Fibroblast of lung (primary cell): Measurements from ENCODE around the gene ESR2. TPM values are rescaled to one million over a fixed set of nuclear protein-coding genes. Genes with fewer than 3 reads are reported as not detected.

ENCODE experiments used
- DNase-seq, 2 donors: peaks; one replicate each; pipeline versions ENCODE4 v3.0.0 to v3.0.0-alpha.2; 2010; ENCODE audit warnings: low read depth in 2 of 2
- H2AFZ ChIP-seq: 2 replicates; pipeline ENCODE4 v1.5.1; 2012; ENCODE audit warnings: low read length, control low read depth, inconsistent platforms
- H3K27ac ChIP-seq: 2 replicates; pipeline ENCODE4 v1.5.1; 2011; ENCODE audit warnings: low read length, control low read depth; ENCODE audit not compliant: insufficient read depth
- H3K27me3 ChIP-seq: 2 replicates; pipeline ENCODE4 v1.5.1; 2011; ENCODE audit warnings: mild to moderate bottlenecking, low read length; ENCODE audit not compliant: control insufficient read depth, insufficient read depth
- H3K36me3 ChIP-seq: 2 replicates; pipeline ENCODE4 v1.5.1; 2011; ENCODE audit warnings: low read length; ENCODE audit not compliant: control insufficient read depth, insufficient read depth
- H3K4me1 ChIP-seq: 2 replicates; pipeline ENCODE4 v1.5.1; 2011; ENCODE audit warnings: low read length; ENCODE audit not compliant: control insufficient read depth, insufficient read depth; ENCODE audit errors: extremely low read depth
- H3K4me2 ChIP-seq: 2 replicates; pipeline ENCODE4 v1.5.1; 2011; ENCODE audit warnings: low read length, control low read depth; ENCODE audit not compliant: insufficient read depth; ENCODE audit errors: extremely low read depth
- H3K4me3 ChIP-seq, 4 experiments: fragments of 200-600 bp in 1 of 4; sonication (generic) in 1 of 4; replicated peaks in 1 of 4; 2 replicates each; pipeline ENCODE4 v1.5.1; 2011 to 2016; ENCODE audit warnings: low read length in 4 of 4, low read depth in 3 of 4, mild to moderate bottlenecking in 3 of 4, control low read depth in 2 of 4, inconsistent platforms in 1 of 4, mixed read lengths in 1 of 4; ENCODE audit not compliant: insufficient read depth in 1 of 4; ENCODE audit errors: control extremely low read depth in 1 of 4
- H3K79me2 ChIP-seq: 2 replicates; pipeline ENCODE4 v1.5.1; 2012; ENCODE audit warnings: mild to moderate bottlenecking, low read length, inconsistent platforms; ENCODE audit not compliant: control insufficient read depth, insufficient read depth
- H3K9ac ChIP-seq: 2 replicates; pipeline ENCODE4 v1.5.1; 2011; ENCODE audit warnings: mild to moderate bottlenecking, low read length, control low read depth; ENCODE audit not compliant: insufficient read depth
- H3K9me3 ChIP-seq: 2 replicates; pipeline ENCODE4 v1.5.1; 2012; ENCODE audit warnings: low read depth, low read length; ENCODE audit not compliant: control insufficient read depth, insufficient read depth
- H4K20me1 ChIP-seq: 2 replicates; pipeline ENCODE4 v1.5.1; 2011; ENCODE audit warnings: low read length; ENCODE audit not compliant: control insufficient read depth, insufficient read depth; ENCODE audit errors: extremely low read depth
- CTCF ChIP-seq, 2 donors: IDR thresholded peaks in 1 of 2; conservative IDR thresholded peaks in 1 of 2; 1 replicate in 1 of 2; 2 replicates in 1 of 2; pipeline ENCODE4 v1.5.1; 2011 to 2012; ENCODE audit warnings: low read length in 2 of 2, control low read depth in 1 of 2, inconsistent platforms in 1 of 2, low read depth in 1 of 2, mild to moderate bottlenecking in 1 of 2
- EZH2 ChIP-seq: IDR thresholded peaks from 2 replicates; pipeline ENCODE4 v1.5.1; 2012; ENCODE audit warnings: low read length, control low read depth, mild to moderate bottlenecking; ENCODE audit errors: missing control alignments
- polyA minus RNA-seq: library from RNA; depleted of rRNA, polyadenylated mRNA; stranded (reverse); fragments of >200 nt; gene quantifications from 2 replicates; pipeline ENCODE4 v1.2.3, GENCODE V29; 2011; ENCODE audit warnings: low replicate concordance
- polyA plus RNA-seq, 2 donors: library from polyadenylated mRNA; depleted of rRNA in 1 of 2; stranded (reverse) in 1 of 2; unstranded in 1 of 2; fragments of >200 nt; gene quantifications; 2 replicates each; pipeline ENCODE4 v1.2.1, GENCODE V29; 2011 to 2012; ENCODE audit warnings: missing spikeins in 1 of 2
- total RNA-seq: library from RNA; depleted of rRNA; stranded (reverse); fragments of >200 nt; gene quantifications from 2 replicates; pipeline ENCODE4 v1.2.1, GENCODE V29; 2014

The ESR2 gene
- total RNA-seq: 0.26 and 0.66 TPM in 2 replicates
- polyA plus RNA-seq: 0.02 and 0.15 TPM in 2 replicates
- polyA plus RNA-seq (2012): 0.09 TPM in 1 of 2 replicates, not detected in the other
- 0.59 TPM in 1 of 2 replicates, not detected in the other for polyA minus RNA-seq

- DNase-seq: peak; percentile 40 to 56
- Histone ChIP-seq H2AFZ (peak within 1 kb of the TSS; percentile 63), H3K27ac (no peak within 1 kb of the TSS), H3K9ac (no peak within 1 kb of the TSS), H3K36me3 (no peaks in the 10 kb centered on the region), H3K4me2 (peak within 1 kb of the TSS; percentile 64), H3K9me3 (no peaks in the 10 kb centered on the region), H3K27me3 (peaks cover 3% of the 10 kb centered on the region), H3K4me1 (peaks cover 4% of the 10 kb centered on the region), H3K4me3 (peak within 1 kb of the TSS; percentile 3 to 58 (median 48)), H4K20me1 (no peaks in the 10 kb centered on the region), H3K79me2 (no peaks in the 10 kb centered on the region)
- TF ChIP-seq EZH2 (peak; percentile 51), CTCF (conservative IDR thresholded peaks at IDR 0.05 in 1 of 2, IDR thresholded peaks at IDR 0.05 in 1 of 2; ENCODE audit: low read depth in 1 of 2, low read length in 2 of 2) (peak; percentile 47 to 51)
Measured at GRCh38 chr14:64293976-64294671, at the start of gene ESR2. TSS of gene ESR2 (minus strand) at chr14:64294371. CDS start at chr14:64282985, 11,386 bp downstream.

DNA sequence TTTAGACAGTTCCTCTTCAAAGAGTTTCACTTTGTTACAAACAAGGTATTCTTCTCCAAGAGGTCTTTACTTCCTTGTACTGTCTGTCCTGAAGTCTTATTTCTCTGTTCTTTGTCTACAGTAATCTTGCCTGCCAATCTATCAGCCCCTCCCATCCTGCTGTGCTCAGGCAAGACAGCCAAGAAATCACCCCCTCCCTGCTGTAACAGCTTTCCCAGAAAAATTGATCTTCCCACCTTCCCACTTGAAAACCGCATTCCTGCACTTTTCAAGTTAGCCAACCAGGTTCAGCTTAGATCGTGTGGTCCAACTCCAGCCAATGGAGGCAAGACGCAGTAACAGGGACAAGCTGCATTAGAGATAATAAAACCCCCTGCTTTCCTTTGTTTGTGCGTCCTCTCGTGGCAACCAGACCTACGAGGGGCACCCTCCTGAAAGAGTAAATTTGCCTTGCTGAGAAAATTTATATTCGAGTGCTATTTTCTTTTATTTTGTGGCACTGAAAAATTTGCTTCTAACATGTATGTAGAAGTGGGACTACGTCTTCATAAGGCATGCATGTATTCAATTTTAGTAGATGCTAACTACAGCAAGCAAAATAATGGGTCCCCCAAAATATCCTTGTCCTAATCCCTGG lies 46.5 kb upstream of the ESR2 start:
- Histone ChIP-seq H3K4me1 (no peaks in the 10 kb centered on the region), H3K9me3 (no peaks in the 10 kb centered on the region), H3K36me3 (no peaks in the 10 kb centered on the region), H2AFZ (no peak overlapping the region), H3K27me3 (no peaks in the 10 kb centered on the region), H3K79me2 (no peaks in the 10 kb centered on the region), H4K20me1 (no peaks in the 10 kb centered on the region), H3K9ac (no peak overlapping the region), H3K27ac (no peak overlapping the region), H3K4me3 (no peak overlapping the region), H3K4me2 (no peak overlapping the region)
- TF ChIP-seq CTCF (conservative IDR thresholded peaks at IDR 0.05 in 1 of 2, IDR thresholded peaks at IDR 0.05 in 1 of 2; ENCODE audit: low read depth in 1 of 2, low read length in 2 of 2): no peak
- TF ChIP-seq EZH2: no peak
- no peak for DNase-seq

GRCh38 chr14:64338616-64339316 lies 44.6 kb upstream of the ESR2 start:
- Histone ChIP-seq H3K27me3 (no peaks in the 10 kb centered on the region), H2AFZ (peak overlapping the region; percentile 88), H3K4me3 (peak overlapping the region; percentile 39 to 77 (median 70)), H3K4me2 (peak overlapping the region; percentile 74), H3K4me1 (no peaks in the 10 kb centered on the region), H3K27ac (peak overlapping the region; percentile 79), H3K36me3 (no peaks in the 10 kb centered on the region), H3K9ac (peak overlapping the region; percentile 71), H3K79me2 (no peaks in the 10 kb centered on the region), H3K9me3 (no peaks in the 10 kb centered on the region), H4K20me1 (no peaks in the 10 kb centered on the region)
- TF ChIP-seq CTCF (conservative IDR thresholded peaks at IDR 0.05 in 1 of 2, IDR thresholded peaks at IDR 0.05 in 1 of 2; ENCODE audit: low read depth in 1 of 2, low read length in 2 of 2) (no peak), EZH2 (no peak)
- peak; percentile 97 to 99 for DNase-seq
